Measurements from ENCODE around the gene IFNG-AS1.

Gene IFNG-AS1

GRCh38 chr12:68040450-68041075, 51.3 kb downstream of the IFNG-AS1 start:
- DNase-seq = peak; percentile 85

- DNase-seq = peak; percentile 71
Measured at GRCh38 chr12:68042212-68042699, 53.0 kb downstream of the IFNG-AS1 start.

GRCh38 chr12:68043435-68043834, 54.2 kb downstream of the IFNG-AS1 start:
- DNase-seq = no peak

GRCh38 chr12:68048648-68049297, 59.5 kb downstream of the IFNG-AS1 start:
- no peak for DNase-seq

- no peak for DNase-seq
Measured at GRCh38 chr12:68056300-68056699, 67.1 kb downstream of the IFNG-AS1 start.

GRCh38 chr12:68063900-68064590, 74.8 kb downstream of the IFNG-AS1 start:
- DNase-seq = no peak

GRCh38 chr12:68065163-68065562, 75.9 kb downstream of the IFNG-AS1 start:
- DNase-seq = no peak

GRCh38 chr12:68065687-68066086, 76.4 kb downstream of the IFNG-AS1 start:
- no peak for DNase-seq

GRCh38 chr12:68067762-68068376, 78.6 kb downstream of the IFNG-AS1 start:
- no peak for DNase-seq

- no peak for DNase-seq
Measured at GRCh38 chr12:68069275-68069674, 80.0 kb downstream of the IFNG-AS1 start.
